Naive thymus-derived CD4-positive, alpha-beta T cell (primary cell): Measurements from ENCODE around the gene PAGE4. TPM values are rescaled to one million over a fixed set of nuclear protein-coding genes. Genes with fewer than 3 reads are reported as not detected.

Source experiments
- ATAC-seq: fragments of 150-1000 bp; cut with Tn5 transposase; 2 replicates; pipeline ENCODE4 v1.10.0; 2021; ENCODE audit warnings: mild to moderate bottlenecking, moderate library complexity
- CTCF ChIA-PET: fragments of 350-600 bp; sonication (Branson Sonifier 250); formaldehyde crosslinking; loops from one replicate; lab custom pipeline; 2021; ENCODE audit warnings: antibody characterized with exemption; lab: Charles Lee
- POLR2A ChIA-PET: fragments of 350-600 bp; sonication (Branson Sonifier 250); formaldehyde crosslinking; loops from one replicate; lab custom pipeline; 2021; ENCODE audit warnings: antibody characterized with exemption, inconsistent platforms; lab: Charles Lee
- DNase-seq, 9 donors: peaks; one replicate each; pipeline versions ENCODE4 v3.0.0 to v3.0.0-alpha.2; 2020 to 2022; ENCODE audit warnings: mixed read lengths in 1 of 9
- H3K27ac ChIP-seq: one replicate; pipeline ENCODE4 v1.7.0; 2013; ENCODE audit warnings: mild to moderate bottlenecking, low read depth, low read length, moderate library complexity
- H3K27me3 ChIP-seq, 2 donors: one replicate each; pipeline ENCODE4 v1.7.0; 2013; ENCODE audit warnings: low read length in 2 of 2, mild to moderate bottlenecking in 2 of 2, moderate library complexity in 2 of 2; ENCODE audit not compliant: control insufficient read depth in 2 of 2, insufficient read depth in 2 of 2
- H3K36me3 ChIP-seq, 3 experiments: 1 replicate in 2 of 3; 2 replicates in 1 of 3; pipeline ENCODE4 v1.7.0; 2013; ENCODE audit warnings: low read length in 3 of 3, mild to moderate bottlenecking in 3 of 3, moderate library complexity in 1 of 3; ENCODE audit not compliant: insufficient read depth in 3 of 3, control insufficient read depth in 2 of 3
- H3K4me1 ChIP-seq, 2 donors: one replicate each; pipeline ENCODE4 v1.7.0; 2013; ENCODE audit warnings: low read length in 2 of 2, mild to moderate bottlenecking in 2 of 2, moderate library complexity in 1 of 2; ENCODE audit not compliant: control insufficient read depth in 2 of 2, insufficient read depth in 2 of 2
- H3K4me3 ChIP-seq: 2 replicates; pipeline ENCODE4 v1.7.0; 2013; ENCODE audit warnings: mild to moderate bottlenecking, low read length
- H3K9me3 ChIP-seq, 3 experiments: 1 replicate in 2 of 3; 2 replicates in 1 of 3; pipeline ENCODE4 v1.7.0; 2013; ENCODE audit warnings: low read length in 3 of 3; ENCODE audit not compliant: control insufficient read depth in 2 of 3
- H3K27ac Mint-ChIP-seq, 9 donors: one replicate each; pipeline ENCODE4 v1.8.0; 2020 to 2022; ENCODE audit warnings: mixed read lengths in 9 of 9, mild to moderate bottlenecking in 8 of 9, moderate library complexity in 5 of 9, inconsistent platforms in 2 of 9
- H3K27me3 Mint-ChIP-seq, 5 donors: one replicate each; pipeline ENCODE4 v1.8.0; 2021 to 2022; ENCODE audit warnings: mixed read lengths in 5 of 5, mild to moderate bottlenecking in 1 of 5
- H3K36me3 Mint-ChIP-seq, 5 donors: one replicate each; pipeline ENCODE4 v1.8.0; 2020 to 2022; ENCODE audit warnings: mixed read lengths in 5 of 5, mild to moderate bottlenecking in 3 of 5, inconsistent platforms in 1 of 5
- H3K4me1 Mint-ChIP-seq, 7 donors: one replicate each; pipeline ENCODE4 v1.8.0; 2020 to 2022; ENCODE audit warnings: mixed read lengths in 7 of 7, mild to moderate bottlenecking in 3 of 7, inconsistent platforms in 1 of 7
- H3K4me3 Mint-ChIP-seq, 10 donors: one replicate each; pipeline ENCODE4 v1.8.0; 2020 to 2022; ENCODE audit warnings: mild to moderate bottlenecking in 10 of 10, mixed read lengths in 10 of 10, moderate library complexity in 6 of 10, inconsistent platforms in 2 of 10
- H3K9me3 Mint-ChIP-seq, 11 donors: one replicate each; pipeline ENCODE4 v1.8.0; 2020 to 2022; ENCODE audit warnings: mixed read lengths in 11 of 11, mild to moderate bottlenecking in 4 of 11, inconsistent platforms in 1 of 11, moderate library complexity in 1 of 11
- intact Hi-C, 2 donors: fragments of 100-400 bp; cut with micrococcal nuclease; formaldehyde crosslinking; loops; one replicate each; pipeline ENCODE4 v1.15.1; 2023
- polyA plus RNA-seq, 2 donors: library from polyadenylated mRNA; unstranded; fragments of 300-500 nt; fragmentation: Illumina TruSeq; gene quantifications; one replicate each; pipeline ENCODE4 v1.2.3, GENCODE V29; 2021
- total RNA-seq, 6 experiments: library from RNA in 5 of 6; stranded (reverse) in 5 of 6; gene quantifications; 1 replicate in 5 of 6; 2 replicates in 1 of 6; pipeline ENCODE4 v1.2.3 and lab custom pipeline; 2021 to 2026

The PAGE4 gene
- total and polyA plus RNA-seq, 7 experiments from 2014 or later: not detected

DNA sequence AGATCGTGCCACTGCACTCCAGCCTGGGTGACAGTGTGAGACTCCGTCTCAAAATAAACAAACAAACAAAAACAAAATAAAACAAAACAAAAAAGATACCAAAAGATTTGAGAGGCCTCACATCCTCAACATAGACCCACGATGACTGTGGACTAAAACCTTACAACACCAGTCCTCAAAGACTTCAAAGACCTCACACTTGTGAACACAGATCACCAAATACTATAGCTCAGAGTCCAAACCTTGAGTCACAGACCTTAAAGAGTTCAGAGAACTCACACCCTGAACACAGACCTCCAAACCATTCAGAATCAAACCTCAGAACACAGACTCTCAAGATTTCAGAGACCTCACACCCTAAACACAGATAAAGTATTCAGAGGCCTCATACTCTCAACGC lies 12.7 kb upstream of the PAGE4 start:
- H3K36me3 Mint-ChIP-seq: no peaks in the 10 kb centered on the region
- Histone ChIP-seq H3K27ac (no peak overlapping the region), H3K36me3 (no peaks in the 10 kb centered on the region), H3K4me3 (no peak overlapping the region), H3K9me3 (no peaks in the 10 kb centered on the region), H3K27me3 (no peaks in the 10 kb centered on the region), H3K4me1 (no peaks in the 10 kb centered on the region)
- no peak overlapping the region for H3K27ac Mint-ChIP-seq
- H3K4me3 Mint-ChIP-seq: no peak overlapping the region
- no peaks in the 10 kb centered on the region for H3K4me1 Mint-ChIP-seq
- no peak for ATAC-seq
- ChIA-PET POLR2A (no interaction called here), CTCF (no interaction called here)
- intact Hi-C loops: no loop called here
- DNase-seq: no peak
- no peaks in the 10 kb centered on the region for H3K27me3 Mint-ChIP-seq
- peaks cover 0 to 6% (median 0%) of the 10 kb centered on the region in 11 donors for H3K9me3 Mint-ChIP-seq

DNA sequence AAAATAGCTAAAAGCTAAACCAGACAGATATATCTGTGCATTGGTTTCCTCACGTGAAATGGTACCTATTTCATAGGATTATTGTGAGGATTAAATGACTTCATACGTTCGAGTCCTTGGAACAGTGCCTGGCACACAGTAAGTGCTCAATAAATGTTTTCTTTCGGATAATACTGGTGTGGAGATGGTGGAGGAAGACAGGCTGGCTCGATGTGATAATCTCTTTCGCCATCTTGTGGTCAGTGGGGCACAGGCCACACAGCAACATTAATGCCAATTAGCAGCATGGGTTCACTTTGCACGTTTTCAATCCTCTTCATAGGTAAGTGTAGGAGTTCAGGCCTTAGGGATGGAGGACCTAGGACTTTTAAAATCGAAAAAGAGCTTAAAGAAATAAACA lies 9.3 kb downstream of the PAGE4 start:
- no peaks in the 10 kb centered on the region for H3K9me3 ChIP-seq
- no peak overlapping the region for H3K4me3 ChIP-seq
- CTCF ChIA-PET: no interaction called here
- no peaks in the 10 kb centered on the region for H3K4me1 ChIP-seq
- Mint-ChIP-seq H3K9me3 (no peaks in the 10 kb centered on the region), H3K4me1 (no peaks in the 10 kb centered on the region), H3K27me3 (peaks cover 0 to 2% (median 0%) of the 10 kb centered on the region in 5 donors), H3K27ac (no peak overlapping the region), H3K36me3 (no peaks in the 10 kb centered on the region), H3K4me3 (no peak overlapping the region)
- POLR2A ChIA-PET: no interaction called here
- no peaks in the 10 kb centered on the region for H3K27me3 ChIP-seq
- ATAC-seq (peak; percentile 36), DNase-seq (peak in 1 of 9 donors; percentile 1)
- H3K36me3 ChIP-seq: no peaks in the 10 kb centered on the region
- H3K27ac ChIP-seq: no peak overlapping the region
- intact Hi-C loops: no loop called here

DNA sequence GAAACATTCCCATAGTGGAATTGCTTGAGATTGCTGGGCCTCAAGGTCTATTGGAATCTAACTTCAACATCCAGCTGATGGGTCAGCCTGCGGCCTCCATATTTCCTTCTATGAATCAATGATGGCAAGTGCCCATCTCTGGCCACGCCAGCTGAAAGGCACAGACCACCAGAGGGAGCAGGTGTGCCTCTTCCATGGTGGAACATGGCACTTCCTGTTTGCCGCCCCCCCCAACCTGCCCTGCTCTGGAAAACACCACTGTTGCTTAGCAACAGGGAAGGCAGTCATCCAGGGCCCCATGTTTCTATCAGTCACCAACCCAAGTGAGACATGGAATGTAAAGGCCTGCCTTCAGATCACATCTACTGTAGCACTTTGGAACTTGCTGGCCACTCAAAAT lies 11.6 kb downstream of the PAGE4 start:
- ChIA-PET CTCF (no interaction called here), POLR2A (no interaction called here)
- Histone ChIP-seq H3K9me3 (no peaks in the 10 kb centered on the region), H3K4me3 (no peak overlapping the region), H3K27ac (no peak overlapping the region), H3K4me1 (no peaks in the 10 kb centered on the region), H3K36me3 (no peaks in the 10 kb centered on the region), H3K27me3 (no peaks in the 10 kb centered on the region)
- H3K9me3 Mint-ChIP-seq: no peaks in the 10 kb centered on the region
- H3K27me3 Mint-ChIP-seq: no peaks in the 10 kb centered on the region
- H3K36me3 Mint-ChIP-seq: no peaks in the 10 kb centered on the region
- peak overlapping the region in 1 of 9 donors; percentile 29 for H3K27ac Mint-ChIP-seq
- no peak overlapping the region for H3K4me3 Mint-ChIP-seq
- DNase-seq (peak in 6 of 9 donors; percentile 1 to 51 (median 28)), ATAC-seq (peak; percentile 67)
- intact Hi-C loops: no loop called here
- no peaks in the 10 kb centered on the region for H3K4me1 Mint-ChIP-seq

DNA sequence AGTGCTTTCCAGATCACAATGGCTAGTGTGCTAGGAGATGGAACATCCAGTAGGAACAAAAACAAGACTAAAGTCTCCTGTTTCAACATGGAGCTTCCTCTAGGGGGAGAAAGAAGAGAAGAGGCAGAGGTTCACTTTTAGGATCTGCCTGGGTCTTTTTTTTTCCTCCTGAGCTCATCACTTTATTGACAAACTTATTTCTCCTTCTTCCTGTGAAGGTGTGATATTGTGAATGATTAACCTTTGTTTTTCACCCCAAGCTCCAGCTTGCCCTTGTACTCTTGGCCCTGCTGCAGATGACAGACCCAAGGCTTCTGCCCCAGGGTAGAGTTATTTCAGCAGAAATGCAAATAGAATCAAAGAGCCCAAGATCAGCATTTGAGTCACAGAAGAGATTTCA lies 13.5 kb downstream of the PAGE4 start:
- DNase-seq: no peak
- H3K9me3 ChIP-seq: no peaks in the 10 kb centered on the region
- Mint-ChIP-seq H3K4me1 (no peaks in the 10 kb centered on the region), H3K9me3 (no peaks in the 10 kb centered on the region), H3K4me3 (no peak overlapping the region), H3K27me3 (no peaks in the 10 kb centered on the region), H3K36me3 (no peaks in the 10 kb centered on the region), H3K27ac (no peak overlapping the region)
- H3K4me3 ChIP-seq: no peak overlapping the region
- no peaks in the 10 kb centered on the region for H3K36me3 ChIP-seq
- no peak overlapping the region for H3K27ac ChIP-seq
- H3K27me3 ChIP-seq: no peaks in the 10 kb centered on the region
- POLR2A ChIA-PET: no interaction called here
- ATAC-seq: no peak
- no peaks in the 10 kb centered on the region for H3K4me1 ChIP-seq
- CTCF ChIA-PET: no interaction called here
- intact Hi-C loops: no loop called here

DNA sequence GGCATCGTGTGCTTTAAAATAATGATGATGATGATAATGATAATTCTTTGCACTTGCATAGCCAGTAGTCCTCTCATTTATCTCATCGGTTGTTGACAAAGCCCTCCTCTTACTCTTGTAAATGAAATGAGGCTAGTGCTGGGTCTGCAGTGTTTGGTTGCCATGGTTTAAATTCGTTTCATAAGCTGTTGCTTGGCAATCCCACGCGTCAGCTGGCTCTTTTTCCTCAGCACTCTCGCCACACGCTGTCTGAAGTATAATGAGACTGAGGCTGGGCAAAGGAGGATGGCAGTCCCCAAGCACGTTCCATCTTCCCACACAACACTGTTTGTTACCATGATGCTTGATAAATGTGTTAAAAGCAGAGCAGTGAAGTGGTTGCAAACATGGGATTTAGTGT lies 15.5 kb downstream of the PAGE4 start:
- Histone ChIP-seq H3K36me3 (no peaks in the 10 kb centered on the region), H3K27me3 (no peaks in the 10 kb centered on the region), H3K9me3 (no peaks in the 10 kb centered on the region), H3K27ac (no peak overlapping the region), H3K4me1 (no peaks in the 10 kb centered on the region), H3K4me3 (no peak overlapping the region)
- Mint-ChIP-seq H3K9me3 (peaks cover 0 to 3% (median 0%) of the 10 kb centered on the region in 11 donors), H3K27me3 (no peaks in the 10 kb centered on the region), H3K27ac (no peak overlapping the region), H3K4me1 (no peaks in the 10 kb centered on the region), H3K4me3 (no peak overlapping the region), H3K36me3 (no peaks in the 10 kb centered on the region)
- ChIA-PET POLR2A (no interaction called here), CTCF (no interaction called here)
- intact Hi-C loops: no loop called here
- ATAC-seq (no peak), DNase-seq (no peak)

DNA sequence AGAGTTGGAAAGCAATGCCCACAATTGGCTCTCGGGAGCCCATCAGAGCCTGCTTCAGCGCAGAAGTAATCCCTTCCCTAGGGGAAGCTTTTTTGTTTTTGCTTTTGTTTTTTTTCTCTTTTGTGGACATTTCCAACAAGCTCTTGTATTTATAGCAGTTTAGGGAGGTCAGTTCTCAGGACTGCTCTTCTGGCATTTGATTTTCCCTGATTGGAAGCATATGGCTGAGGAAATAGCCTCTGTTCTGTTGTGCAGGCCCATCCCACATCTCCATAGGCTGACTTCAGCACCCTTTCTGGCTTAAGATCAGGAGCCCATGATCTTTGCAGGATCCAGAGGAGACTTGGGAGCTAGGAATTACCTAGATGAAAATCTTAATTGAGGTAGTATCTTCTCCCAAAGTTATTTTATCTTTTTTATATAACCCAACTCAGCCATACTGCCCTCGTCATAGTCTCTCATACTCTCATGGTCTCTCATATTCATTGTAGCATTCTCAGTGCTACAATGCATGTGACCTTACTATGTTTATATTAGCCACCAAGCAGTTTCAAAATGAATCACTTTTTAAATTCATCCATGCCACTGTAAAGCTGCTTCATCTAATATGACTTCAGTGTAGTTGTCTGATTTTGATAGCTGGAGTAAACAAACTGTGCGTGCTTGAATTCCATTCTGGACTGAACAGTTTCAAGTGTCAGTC lies 16.7 kb downstream of the PAGE4 start:
- Histone ChIP-seq H3K27me3 (no peaks in the 10 kb centered on the region), H3K27ac (no peak overlapping the region), H3K9me3 (no peaks in the 10 kb centered on the region), H3K36me3 (no peaks in the 10 kb centered on the region), H3K4me3 (no peak overlapping the region), H3K4me1 (no peaks in the 10 kb centered on the region)
- Mint-ChIP-seq H3K27me3 (peaks cover 0 to 3% (median 0%) of the 10 kb centered on the region in 5 donors), H3K9me3 (peaks cover 0 to 3% (median 0%) of the 10 kb centered on the region in 11 donors), H3K36me3 (no peaks in the 10 kb centered on the region), H3K4me1 (no peaks in the 10 kb centered on the region), H3K27ac (no peak overlapping the region), H3K4me3 (no peak overlapping the region)
- DNase-seq (no peak), ATAC-seq (no peak)
- ChIA-PET POLR2A (no interaction called here), CTCF (no interaction called here)
- intact Hi-C loops: no loop called here

DNA sequence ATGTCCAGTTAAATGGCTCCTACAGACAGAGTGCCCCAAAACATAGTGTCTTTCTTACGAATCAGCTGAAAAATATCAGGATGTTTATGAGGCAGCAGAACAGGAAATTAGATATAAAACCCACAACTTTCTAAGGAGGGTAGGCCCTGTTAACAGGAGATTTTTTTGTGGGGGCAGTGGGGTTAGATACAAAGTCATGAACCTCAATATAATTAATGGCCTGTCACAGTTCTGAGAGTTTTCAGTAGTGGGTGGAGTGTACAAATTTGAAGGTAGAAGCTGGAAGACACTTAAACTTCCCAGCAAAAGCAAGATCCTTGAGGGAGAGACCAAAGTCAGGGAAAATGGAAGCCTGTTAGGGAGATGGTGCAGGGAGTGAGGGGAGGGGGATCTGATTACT lies 17.4 kb downstream of the PAGE4 start:
- H3K27ac Mint-ChIP-seq: no peak overlapping the region
- Histone ChIP-seq H3K4me1 (no peaks in the 10 kb centered on the region), H3K9me3 (no peaks in the 10 kb centered on the region), H3K27ac (no peak overlapping the region), H3K27me3 (no peaks in the 10 kb centered on the region), H3K36me3 (no peaks in the 10 kb centered on the region), H3K4me3 (no peak overlapping the region)
- ChIA-PET POLR2A (no interaction called here), CTCF (no interaction called here)
- no peak overlapping the region for H3K4me3 Mint-ChIP-seq
- H3K36me3 Mint-ChIP-seq: no peaks in the 10 kb centered on the region
- peaks cover 0 to 3% (median 0%) of the 10 kb centered on the region in 11 donors for H3K9me3 Mint-ChIP-seq
- no peaks in the 10 kb centered on the region for H3K4me1 Mint-ChIP-seq
- DNase-seq: no peak
- intact Hi-C loops: no loop called here
- no peak for ATAC-seq
- peaks cover 0 to 3% (median 0%) of the 10 kb centered on the region in 5 donors for H3K27me3 Mint-ChIP-seq
